ENCODE data around the gene FAM110A.

GRCh38 chr20:842547-842940 is 9.0 kb downstream of the FAM110A start:
- no peak for TF ChIP-seq TAF1 (IDR thresholded peaks at IDR 0.05; ENCODE audit: low read depth)
- no peak for TF ChIP-seq TEAD4 (IDR thresholded peaks at IDR 0.05)
- no peak for TF ChIP-seq YY1 (IDR thresholded peaks at IDR 0.05; ENCODE audit: low read depth)
- TF ChIP-seq CREB1 (IDR thresholded peaks at IDR 0.05; ENCODE audit: low read depth), result no peak
- no peak for TF ChIP-seq EP300 (IDR thresholded peaks at IDR 0.05; ENCODE audit: borderline replicate concordance)
- no peak for TF ChIP-seq CEBPB (IDR thresholded peaks at IDR 0.05)
- TF ChIP-seq MAX (IDR thresholded peaks at IDR 0.05), result no peak
- TF ChIP-seq FOXM1 (IDR thresholded peaks at IDR 0.05; ENCODE audit: borderline replicate concordance, low read depth), result no peak
